HL-60/S4 (cell line): ENCODE measurements around the gene ADAMTS17.

Experiments
- in situ Hi-C: fragments of 300-500 bp; cut with MboI; formaldehyde crosslinking; loops from 2 replicates; pipeline ENCODE4 v1.14.3; 2022; ENCODE audit warnings: low sequenced_read_pairs

The ADAMTS17 gene

DNA sequence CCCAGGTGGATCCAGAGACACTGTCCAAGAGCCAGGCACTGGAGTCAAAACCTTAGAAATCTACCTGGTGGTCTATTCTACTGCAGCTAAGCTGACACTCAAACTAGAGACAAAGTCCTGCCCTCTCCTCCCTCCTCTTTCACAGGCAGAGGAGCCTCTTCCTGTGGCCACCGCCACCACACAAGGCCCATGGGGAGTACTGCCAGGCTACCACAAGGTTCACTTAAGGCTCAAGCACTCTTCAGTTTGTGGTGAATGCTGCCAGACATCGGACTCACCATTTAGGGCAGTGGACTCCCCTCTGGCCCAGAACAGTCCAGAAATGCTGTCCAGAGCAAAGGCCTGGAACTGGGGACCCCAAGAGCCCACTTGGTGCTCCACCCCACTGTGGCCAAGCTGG, 160.9 kb downstream of the ADAMTS17 start:
- in situ Hi-C loops: no loop called here

DNA sequence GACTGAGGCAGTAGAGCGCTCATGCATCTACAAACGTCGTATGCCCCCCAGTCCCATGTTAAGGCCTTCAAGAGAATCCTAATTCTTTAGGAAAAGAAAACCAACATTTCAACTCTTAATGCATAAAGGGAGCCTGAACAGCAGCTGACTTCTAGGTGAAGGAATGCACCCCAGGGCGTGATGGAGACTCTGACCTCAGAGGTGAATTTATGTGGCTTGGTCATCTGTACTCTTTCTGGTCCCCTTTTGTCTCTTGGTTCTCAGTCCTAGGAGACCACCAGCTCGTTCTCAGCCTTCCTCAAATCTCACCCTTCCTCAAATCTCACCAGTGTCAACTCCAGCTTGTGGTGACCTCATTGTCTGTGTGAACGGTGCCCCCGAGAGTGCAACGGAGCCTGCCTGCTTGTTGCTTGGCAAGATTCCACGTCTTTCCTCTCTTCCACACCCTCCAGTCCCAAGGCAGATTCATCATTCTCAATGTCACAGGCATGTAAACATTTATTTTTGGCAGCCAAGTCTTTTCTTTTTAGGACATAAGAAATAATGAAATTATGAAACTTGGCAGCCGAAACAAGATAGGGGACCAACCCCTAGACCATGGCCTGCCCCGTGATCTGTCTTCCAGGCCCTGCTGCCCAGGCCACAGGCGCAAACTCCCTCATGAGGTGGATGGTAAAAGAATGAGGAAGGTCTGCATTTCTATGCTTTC, 166.2 kb downstream of the ADAMTS17 start:
- in situ Hi-C loops: no loop called here

DNA sequence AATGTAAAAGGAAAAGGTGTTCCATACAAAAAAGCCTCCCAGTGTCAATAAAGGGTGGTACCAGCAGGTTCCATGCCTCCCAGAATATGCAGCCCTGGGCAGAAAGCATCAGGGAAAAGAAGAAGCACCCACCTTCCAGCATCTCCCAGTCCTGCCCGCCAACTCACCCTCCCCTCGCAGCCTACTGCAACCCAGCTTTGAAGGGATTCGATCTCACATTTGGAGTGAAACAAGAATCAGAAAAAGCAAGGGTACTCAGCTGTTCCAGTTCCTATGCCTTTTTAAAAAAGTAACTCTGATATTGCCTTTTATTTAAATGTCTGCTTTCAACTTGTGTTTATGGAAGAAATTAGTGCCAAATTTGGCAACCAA, 166.9 kb downstream of the ADAMTS17 start:
- in situ Hi-C loops: no loop called here

DNA sequence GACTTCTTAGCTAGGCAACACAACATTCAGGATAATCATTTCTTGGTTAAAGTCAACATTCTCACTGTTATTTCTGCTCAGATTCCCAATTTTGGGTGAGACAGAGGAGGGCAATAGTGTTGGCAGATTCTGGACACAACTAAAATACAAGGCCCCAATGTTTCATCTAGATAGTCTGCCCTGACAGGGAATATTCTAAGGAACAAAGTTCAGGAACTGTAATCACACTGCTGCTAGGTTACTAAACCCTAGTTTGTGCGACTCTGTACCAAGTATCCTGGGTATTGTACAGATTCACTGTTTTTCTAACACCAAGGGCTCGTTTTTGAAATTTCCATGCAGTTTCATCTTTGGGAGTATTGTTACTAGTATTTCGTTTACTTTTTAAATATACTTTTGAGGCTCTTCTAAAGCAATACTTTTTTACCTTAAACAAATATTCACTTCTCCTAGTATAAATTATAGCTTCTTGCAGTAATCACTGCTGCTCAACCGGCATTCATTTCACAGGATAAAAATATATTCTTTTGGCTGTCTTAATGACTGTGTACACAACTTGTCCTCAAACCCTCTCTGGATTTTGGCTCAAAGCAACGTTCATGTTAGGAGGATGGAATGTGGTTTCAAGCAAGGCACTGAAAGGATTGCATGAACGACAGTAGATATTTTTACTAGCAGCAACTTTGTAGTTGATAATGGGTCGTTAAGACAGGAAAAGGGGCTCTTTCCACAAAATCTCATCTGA, 167.4 kb downstream of the ADAMTS17 start:
- in situ Hi-C loops: no loop called here

DNA sequence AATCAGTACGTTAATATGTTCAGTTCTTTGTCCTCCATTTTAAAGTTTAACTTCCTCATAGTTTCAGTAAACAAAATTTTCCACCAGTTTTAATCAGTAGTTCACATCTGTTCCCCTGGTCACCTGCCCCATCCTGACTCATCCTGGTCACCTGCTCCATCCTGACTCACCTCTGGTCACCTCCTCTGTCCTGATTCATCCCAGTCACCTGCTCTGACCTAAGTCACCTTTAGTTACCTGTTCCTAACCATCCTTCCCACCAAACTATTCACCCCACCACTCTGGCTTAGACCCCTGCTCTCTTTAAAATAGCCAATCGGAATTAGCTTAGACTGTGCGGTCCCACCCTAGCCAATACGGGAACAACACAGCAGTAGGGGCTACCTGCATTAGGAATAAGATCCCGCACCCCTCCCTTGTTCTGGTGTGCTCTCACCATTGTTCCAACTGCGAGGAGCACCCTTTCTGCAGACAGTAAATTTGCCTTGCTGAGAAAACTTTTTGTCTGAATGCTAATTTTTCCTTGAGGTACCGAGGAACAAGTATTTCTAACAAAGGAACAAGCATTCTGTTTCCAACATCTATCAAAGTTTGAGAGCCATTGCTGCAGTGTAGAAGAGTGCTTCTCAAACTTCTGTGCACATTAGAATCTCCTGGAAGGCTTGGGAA, 169.3 kb downstream of the ADAMTS17 start:
- in situ Hi-C loops: no loop called here

DNA sequence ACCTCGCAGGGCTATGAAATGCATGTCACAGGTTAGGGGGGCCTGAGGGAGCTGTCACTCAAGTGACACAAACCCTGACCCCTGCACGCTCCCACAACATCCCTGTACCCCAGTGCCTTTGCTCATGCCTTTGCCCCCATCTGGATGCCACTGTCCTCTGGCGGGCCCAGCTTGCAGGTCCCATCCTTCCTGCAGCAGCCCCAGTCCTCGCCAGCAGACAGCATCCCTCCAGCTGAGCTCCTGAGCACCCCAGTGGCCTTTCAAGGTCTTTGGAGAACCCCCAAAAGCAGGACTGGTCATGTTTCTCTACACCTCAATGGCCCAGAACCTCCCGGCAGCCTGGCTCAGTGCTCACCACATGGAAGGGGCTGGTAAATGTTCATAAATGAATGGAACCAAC, 170.4 kb downstream of the ADAMTS17 start:
- in situ Hi-C loops: no loop called here

DNA sequence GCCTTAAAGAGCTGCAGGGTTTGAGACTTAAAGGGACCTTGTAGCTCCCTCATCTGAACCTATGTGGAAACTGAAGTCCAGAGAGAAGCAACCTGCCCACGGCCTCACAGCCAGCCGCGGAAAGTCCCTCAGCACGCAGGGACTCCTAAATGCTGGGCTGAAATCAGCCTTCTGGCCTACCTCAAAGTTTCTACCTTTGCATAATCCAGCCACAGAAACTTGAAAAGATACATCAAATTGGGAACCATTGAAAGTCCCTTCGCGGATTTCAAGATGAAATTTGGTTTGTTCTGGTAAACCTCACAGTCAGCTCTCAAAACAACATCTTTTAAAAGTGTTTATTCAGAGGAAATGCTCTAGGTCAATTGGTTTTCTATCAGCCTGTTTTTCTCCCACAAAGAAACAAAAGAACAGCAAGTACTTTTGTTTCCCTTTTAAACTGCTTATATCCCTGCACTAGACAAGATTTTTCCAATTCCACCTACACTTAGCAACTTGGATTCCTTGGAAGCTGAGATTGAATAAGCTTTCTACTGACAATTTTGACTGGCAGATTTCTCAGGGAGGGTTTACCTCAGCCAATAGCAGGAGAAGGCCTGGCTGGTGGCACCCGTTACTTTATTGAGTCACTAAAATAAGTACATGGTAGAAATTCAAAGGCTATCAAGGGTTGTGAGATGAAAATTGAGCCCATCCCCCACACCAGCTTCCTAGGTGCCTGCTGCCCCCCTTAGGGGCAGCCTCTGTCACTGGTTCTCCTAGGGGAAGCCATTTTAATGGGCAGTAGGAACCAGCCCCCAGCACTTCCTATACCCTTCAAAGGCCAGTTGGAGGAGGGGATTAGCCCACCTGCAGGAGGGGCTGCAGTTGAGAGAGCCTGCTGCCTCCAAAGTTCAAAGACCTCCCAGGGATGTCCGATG, 171.2 kb downstream of the ADAMTS17 start:
- in situ Hi-C loops: no loop called here

DNA sequence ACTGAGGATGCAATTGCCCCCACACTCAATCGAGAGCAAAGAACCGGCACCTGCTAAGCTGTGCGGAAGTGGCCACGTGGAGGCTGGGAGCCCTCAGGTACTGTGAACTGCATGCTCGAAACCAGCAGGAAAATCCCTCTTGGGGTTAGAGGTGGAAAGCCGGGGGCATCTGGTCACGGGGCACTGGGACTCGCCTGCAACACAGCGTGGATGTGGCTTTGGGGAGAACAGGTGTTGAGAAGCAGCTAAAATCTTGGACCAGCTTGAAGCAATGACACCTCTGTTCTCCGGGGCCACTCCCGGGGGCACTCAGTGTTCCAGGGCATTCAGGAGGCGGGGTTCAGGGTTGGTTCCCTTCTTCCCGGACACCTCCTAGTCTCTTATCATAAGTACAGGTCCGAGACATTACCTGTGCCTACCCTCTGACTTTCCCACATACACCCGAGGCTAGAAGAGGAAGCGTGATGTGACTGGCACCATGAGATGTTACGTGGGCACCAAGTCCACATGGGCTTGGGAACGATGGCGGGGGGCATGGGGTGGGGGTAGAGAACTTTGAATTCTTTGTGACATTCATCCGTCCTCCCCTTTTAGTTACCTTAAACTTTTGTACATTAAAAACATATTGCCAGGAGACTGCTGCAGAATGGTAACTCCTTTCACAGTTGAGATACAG, 172.0 kb downstream of the ADAMTS17 start:
- in situ Hi-C loops: no loop called here

DNA sequence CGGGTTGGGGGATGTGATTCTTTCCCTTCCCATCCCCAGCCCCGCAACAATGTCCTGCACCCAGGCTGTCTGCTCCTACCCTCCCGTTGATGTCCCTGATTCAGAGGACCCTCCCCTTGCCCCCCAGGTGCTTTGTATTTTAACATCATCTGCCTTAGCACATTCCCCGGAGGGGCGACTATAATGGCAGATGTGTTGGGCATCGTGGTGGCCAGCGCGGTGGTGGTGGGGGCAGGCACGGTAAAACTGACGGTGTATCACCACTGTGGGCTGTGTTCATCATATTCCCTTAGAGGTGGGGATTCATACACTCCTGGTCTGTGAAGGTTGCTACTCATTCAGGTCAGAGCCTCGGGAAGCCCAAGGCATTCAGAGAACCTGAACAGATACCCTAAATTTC, 173.0 kb downstream of the ADAMTS17 start:
- in situ Hi-C loops: no loop called here

DNA sequence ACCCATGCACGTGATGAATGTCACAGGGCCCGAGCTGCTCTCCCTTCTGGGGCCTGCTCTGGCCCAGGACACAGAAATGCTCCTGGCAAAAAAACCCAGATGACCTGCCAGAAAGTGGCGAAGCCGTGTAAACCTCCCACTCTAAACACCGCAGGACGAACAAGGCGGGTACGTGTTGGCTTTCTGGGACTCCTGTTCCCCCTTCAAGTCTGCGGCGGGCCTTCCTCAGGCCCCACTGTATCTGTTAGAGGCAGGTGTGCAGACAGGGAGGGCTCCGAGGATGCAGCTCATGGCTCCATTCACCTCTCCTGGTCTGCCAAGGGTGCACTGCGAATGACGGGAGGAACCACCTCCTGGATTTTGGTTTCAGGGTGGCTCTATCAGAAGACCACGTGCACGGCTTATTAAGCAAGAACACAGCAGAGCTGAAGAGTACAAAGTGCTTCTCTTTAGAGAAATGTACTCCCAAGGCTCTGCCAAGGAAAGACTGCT, 173.8 kb downstream of the ADAMTS17 start:
- in situ Hi-C loops: no loop called here

DNA sequence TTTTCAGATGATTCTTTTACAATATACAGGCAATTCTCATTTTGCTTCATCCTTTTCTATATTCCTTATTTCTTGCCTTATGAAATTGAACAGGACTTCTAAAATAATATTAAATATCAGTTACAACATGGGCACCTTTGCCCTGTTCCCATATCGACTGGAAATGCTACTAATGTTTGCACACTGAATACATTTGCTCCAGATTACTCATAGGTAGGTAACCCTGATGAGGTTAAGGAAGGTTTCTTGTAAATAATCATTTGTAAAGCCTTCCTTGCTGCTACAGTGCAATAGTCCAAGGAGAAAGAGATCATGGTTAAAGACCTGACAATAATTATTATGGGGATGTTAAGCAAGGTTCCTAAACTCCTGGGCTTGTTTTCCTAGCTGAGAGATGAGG, 175.5 kb downstream of the ADAMTS17 start:
- in situ Hi-C loops: no loop called here

DNA sequence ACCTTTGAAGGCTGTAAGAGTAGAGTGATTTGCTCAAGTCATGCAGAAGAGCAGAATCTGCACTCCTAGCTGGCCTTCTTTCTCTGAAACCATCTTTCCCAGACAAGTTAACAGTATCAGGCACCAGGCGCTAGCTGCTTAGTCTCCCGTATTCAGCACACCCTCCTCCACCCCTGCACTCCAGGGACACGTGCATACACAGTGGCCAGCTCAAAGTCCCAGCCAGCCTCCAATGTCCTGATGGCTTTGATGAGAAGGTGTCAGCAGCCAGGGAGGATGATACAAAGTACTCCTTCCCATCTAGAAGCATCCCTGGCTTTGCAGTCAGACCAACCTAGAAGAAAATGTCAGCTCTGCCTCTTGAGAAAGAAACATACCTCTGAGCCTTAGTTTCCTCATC, 177.8 kb downstream of the ADAMTS17 start:
- in situ Hi-C loops: no loop called here

DNA sequence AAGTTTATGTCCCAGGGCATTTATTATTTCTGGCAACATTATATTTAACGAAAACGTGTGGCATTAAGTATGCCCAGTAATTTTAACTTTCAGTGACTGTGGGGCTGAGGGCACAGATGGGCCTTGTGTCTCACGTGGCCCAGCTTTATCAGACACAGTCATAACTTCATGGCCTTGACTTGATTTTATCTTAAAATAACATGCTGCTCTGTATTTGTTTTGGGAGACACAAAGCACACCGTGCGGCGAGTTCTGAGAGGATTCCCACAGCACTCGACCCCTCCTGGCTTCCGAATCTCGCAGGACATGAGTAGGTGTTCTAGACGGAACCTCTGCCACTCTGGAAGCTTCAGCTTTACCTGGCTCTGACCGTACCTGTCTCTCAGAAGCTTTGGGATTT, 180.8 kb downstream of the ADAMTS17 start:
- in situ Hi-C loops: no loop called here

DNA sequence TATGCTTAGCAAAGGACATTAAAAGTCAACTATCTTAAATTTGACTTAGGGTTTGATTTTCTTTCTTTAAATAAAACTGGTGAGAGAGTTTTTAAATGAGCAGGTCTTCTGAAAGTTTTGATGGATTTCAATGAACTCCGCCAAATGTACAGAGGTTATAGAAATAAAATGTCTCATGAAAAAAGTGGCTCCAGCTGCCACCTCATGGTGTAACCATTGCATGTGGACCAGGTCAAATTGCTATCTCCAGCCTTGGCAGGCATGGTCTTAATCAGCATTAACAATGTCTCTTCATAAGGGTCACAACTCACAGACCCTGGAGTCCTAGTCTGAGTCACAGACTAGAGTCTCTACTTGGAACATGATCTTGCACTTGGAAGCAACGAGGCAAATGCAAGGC, 182.3 kb downstream of the ADAMTS17 start:
- in situ Hi-C loops: no loop called here

DNA sequence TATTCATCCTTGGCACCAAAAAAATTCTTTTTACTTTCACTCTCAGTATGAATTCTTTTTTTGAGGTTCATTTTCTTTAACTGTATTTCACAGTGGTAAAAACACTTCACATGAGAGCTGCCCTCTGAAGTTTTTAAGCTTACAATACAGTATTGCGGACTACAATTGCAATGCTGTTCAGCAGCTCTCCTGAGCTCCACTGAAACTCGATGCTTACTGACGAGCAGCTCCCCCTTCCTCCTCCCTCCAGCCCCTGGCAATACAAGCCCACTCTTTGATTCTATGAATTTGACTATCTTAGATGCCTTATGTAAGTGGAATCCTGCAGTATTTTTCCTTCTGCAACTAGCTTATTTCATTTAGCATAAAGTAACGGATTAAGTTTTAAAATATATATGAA, 183.4 kb downstream of the ADAMTS17 start:
- in situ Hi-C loops: no loop called here

DNA sequence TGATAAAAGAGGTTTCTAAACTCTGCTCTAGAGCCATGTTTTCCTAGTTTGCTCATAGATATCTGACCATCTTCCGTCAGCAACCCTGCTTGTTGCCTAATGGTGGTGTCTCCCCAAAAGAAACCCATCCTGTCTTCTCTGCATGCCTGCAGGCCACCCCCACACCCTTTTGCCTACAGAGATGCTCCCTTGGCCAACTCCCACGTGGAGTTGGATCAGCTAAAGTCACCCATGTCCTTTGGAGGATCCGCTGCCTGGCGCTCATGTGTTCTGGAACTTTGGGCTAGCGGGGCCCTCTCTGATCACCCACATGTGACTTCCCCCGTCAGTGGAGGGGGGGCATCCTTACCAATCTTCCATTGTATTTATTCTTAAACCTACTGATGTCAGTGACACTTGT, 185.6 kb downstream of the ADAMTS17 start:
- in situ Hi-C loops: no loop called here

DNA sequence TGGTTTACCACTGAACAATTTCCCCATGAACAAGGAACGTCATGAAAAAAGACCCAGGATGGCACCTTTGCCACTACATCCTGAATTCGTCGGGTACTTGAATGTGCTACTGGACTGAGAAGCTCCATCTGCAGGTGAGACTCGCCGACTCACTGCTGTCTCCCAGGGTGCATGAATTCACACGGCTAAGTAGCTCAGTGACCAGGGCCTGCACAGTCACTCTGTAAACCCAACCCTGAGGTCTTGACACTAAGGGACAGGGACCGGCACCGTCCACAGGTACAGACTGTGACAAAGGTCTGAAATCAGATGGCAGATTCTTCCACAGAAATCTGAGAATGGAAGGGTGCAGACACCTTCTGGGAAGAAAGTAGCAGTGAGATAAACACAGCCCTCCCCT, 187.4 kb downstream of the ADAMTS17 start:
- in situ Hi-C loops: no loop called here

DNA sequence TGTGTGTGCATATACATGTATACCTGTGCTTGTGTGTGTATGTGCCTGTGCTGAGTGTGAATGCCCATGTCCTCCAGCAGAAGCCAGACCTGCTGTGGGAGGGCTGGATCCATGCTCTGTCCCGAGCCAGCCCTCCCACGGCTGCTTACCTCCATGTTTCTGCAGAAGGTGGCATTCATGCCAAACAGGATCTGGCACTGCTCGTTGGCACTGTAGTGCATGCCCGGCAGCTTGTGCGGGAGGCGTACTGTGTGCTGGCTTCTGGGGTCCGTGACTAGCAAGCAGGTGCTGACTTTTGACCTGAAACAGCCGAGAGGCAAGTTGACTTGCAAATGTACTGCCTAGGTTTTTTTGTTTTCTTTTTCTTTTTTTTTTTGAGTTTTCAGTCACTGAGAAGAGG, 189.3 kb downstream of the ADAMTS17 start:
- in situ Hi-C loops: no loop called here

DNA sequence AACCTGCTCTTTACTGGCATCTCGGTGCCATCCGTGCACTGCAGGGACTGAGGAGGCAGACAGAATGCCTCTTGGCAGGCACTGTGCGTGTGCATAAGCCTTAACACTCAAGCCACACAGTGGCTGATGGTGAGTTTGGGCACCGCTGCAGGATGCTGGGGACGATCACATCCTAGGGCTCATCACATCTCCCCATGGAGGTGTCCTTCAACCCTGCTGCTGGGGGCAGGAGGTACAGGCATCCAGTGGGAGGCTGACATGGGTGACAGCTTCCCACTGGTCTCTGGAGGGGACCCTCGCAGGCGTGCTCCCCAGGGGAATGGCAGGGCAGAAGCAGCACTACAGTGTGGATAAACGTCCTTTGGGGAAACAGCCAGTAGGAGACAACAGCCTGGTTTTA, 190.9 kb downstream of the ADAMTS17 start:
- in situ Hi-C loops: no loop called here

DNA sequence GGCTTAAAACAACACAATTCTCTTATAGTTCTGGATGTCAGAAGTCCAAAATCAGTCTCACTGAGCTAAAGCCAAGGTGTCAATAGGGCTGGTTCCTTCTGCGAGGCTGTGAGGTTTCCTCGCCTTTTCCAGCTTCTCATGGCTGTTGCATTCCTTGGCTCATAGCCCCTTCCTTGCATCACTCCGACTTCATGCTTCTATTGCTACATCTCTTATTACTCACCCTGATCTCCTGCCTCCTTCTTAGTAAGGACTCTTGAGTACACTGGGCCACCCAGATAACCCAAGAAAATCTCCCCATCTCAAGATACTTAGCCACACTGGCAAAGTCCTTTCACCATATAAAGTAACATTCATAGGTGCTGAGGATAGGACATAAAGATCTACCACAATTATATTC, 193.9 kb downstream of the ADAMTS17 start:
- in situ Hi-C loops: no loop called here
